Activated gamma-delta T cell treated with Interleukin-2 at 50 U/mL for 16 hours (primary cell): Measurements from ENCODE around the gene LCE4A.

Experiments used
- DNase-seq: peaks from one replicate; pipeline ENCODE4 v3.0.0-alpha.2; 2020

The LCE4A gene

GRCh38 chr1:152745765-152746444, 37.9 kb downstream of the LCE4A start:
- DNase-seq = no peak

GRCh38 chr1:152747831-152748230, 39.9 kb downstream of the LCE4A start:
- DNase-seq = no peak

GRCh38 chr1:152752225-152752624, 44.3 kb downstream of the LCE4A start:
- DNase-seq = no peak

- no peak for DNase-seq
Measured at GRCh38 chr1:152753586-152753985, 45.6 kb downstream of the LCE4A start.

- no peak for DNase-seq
Measured at GRCh38 chr1:152756872-152757271, 48.9 kb downstream of the LCE4A start.

- DNase-seq = no peak
Measured at GRCh38 chr1:152757747-152758146, 49.8 kb downstream of the LCE4A start, which contains the start of gene KPRP. TSS of gene KPRP (plus strand) at chr1:152758025. CDS start at chr1:152759589, 1,564 bp downstream.

- DNase-seq = no peak
Measured at GRCh38 chr1:152758636-152759035, 50.7 kb downstream of the LCE4A start.
